WERI-Rb-1 (cell line): ENCODE measurements around the gene ACBD5.

Experiments
- DNase-seq: peaks from one replicate; pipeline ENCODE4 v3.0.0-alpha.2; 2020
- H3K27ac ChIP-seq: fragments of 250-450 bp; sonication (Bioruptor Pico); 2 replicates; pipeline ENCODE4 v1.5.1; 2020; ENCODE audit warnings: mild to moderate bottlenecking, moderate library complexity
- H3K27me3 ChIP-seq: fragments of 250-450 bp; sonication (Bioruptor Pico); 2 replicates; pipeline ENCODE4 v1.5.1; 2021; ENCODE audit warnings: mild to moderate bottlenecking, low read depth, moderate library complexity; ENCODE audit not compliant: insufficient read depth, severe bottlenecking
- H3K36me3 ChIP-seq: fragments of 250-450 bp; sonication (Bioruptor Pico); 2 replicates; pipeline ENCODE4 v1.5.1; 2020; ENCODE audit warnings: mild to moderate bottlenecking, moderate library complexity
- H3K4me3 ChIP-seq: 2 replicates; pipeline ENCODE4 v1.5.1; 2011; ENCODE audit warnings: low read depth, mild to moderate bottlenecking, control low read depth, low read length
- H3K9me3 ChIP-seq: fragments of 250-450 bp; sonication (Bioruptor Pico); 2 replicates; pipeline ENCODE4 v1.5.1; 2021; ENCODE audit warnings: mild to moderate bottlenecking, moderate library complexity; ENCODE audit not compliant: severe bottlenecking
- CTCF ChIP-seq: IDR thresholded peaks from 2 replicates; pipeline ENCODE4 v1.5.1; 2011; ENCODE audit warnings: low read depth, mild to moderate bottlenecking, control low read depth, inconsistent platforms, low read length

Gene ACBD5

DNA sequence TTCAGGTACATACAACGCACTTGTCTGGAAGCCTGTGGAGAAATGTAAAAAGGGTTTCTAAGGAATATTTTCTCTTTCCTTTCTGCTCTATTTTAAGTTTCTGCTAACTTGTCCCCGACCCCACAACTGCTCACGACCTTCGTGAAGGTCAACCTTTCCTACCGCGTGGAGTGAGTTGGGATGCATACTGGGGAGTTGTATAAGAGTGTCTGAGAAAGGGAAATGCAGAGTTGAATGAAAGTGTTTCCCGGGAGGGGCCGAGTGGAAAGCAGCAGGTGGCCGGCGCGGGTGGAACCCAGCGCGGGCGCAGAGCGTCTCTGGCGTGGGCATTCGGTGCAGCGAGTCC is 17.9 kb upstream of the ACBD5 start:
- no peak for TF ChIP-seq CTCF
- Histone ChIP-seq H3K9me3 (no peaks in the 10 kb centered on the region), H3K4me3 (no peak overlapping the region)

DNA sequence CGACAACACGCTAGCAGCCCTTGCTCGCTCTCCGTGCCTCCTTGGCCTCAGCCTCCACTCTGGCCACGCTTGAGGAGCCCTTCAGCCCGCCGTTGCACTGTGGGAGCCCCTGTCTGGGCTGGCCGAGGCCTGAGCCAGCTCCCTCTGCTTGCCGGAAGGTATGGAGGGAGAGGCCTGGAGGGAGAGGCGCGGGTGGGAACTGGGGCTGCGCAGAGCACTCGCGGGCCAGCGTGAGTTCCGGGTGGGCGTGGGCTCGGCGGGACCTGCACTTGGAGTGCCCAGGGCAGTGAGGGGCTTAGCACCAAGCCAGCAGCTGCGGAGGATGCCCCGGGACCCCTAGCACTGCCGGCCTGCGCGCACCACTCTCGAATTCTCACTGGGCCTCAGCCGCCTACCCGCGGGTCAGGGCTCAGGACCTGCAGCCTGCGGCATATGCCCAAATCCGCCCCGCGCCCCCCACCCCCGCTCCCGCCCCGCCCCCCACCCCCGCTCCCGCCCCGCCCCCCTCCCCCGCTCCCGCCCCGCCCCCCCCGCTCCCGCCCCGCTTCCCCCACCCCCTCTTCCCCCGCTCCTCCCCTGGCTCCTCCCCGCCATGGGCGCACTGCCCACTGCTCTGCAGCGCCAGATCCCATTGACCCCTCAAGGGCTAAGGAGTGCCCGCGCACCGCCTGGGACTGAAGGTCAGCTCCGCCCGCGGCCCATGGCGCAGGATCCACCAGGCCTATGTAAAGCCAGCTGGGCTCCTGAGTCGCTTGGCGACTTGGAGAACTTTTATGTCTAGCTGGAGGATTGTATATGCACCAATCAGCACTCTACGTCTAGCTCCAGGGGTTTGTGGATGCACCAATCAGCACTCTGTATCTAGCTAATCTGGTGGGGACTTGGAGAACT is 15.9 kb upstream of the ACBD5 start:
- no peak for TF ChIP-seq CTCF
- Histone ChIP-seq H3K4me3 (no peak overlapping the region), H3K9me3 (no peaks in the 10 kb centered on the region), H3K36me3 (no peaks in the 10 kb centered on the region), H3K27ac (no peak overlapping the region), H3K27me3 (no peaks in the 10 kb centered on the region)
- DNase-seq = no peak

More for the DNA sequence above, 17.9 kb upstream of the ACBD5 start:
- DNase-seq = no peak
- no peaks in the 10 kb centered on the region for H3K36me3 ChIP-seq
- no peaks in the 10 kb centered on the region for H3K27me3 ChIP-seq
- no peak overlapping the region for H3K27ac ChIP-seq

GRCh38 chr10:27253576-27253975 is 13.0 kb upstream of the ACBD5 start:
- TF ChIP-seq CTCF = no peak
- DNase-seq = no peak
- Histone ChIP-seq H3K27me3 (no peaks in the 10 kb centered on the region), H3K36me3 (no peaks in the 10 kb centered on the region), H3K4me3 (no peak overlapping the region), H3K27ac (no peak overlapping the region), H3K9me3 (no peaks in the 10 kb centered on the region)

- H3K4me3 ChIP-seq = no peak overlapping the region
- H3K36me3 ChIP-seq = no peaks in the 10 kb centered on the region
- H3K9me3 ChIP-seq = no peaks in the 10 kb centered on the region
- no peak for TF ChIP-seq CTCF
- no peak overlapping the region for H3K27ac ChIP-seq
- no peaks in the 10 kb centered on the region for H3K27me3 ChIP-seq
- no peak for DNase-seq
Observed at GRCh38 chr10:27252267-27253000, 11.8 kb upstream of the ACBD5 start.

- no peaks in the 10 kb centered on the region for H3K36me3 ChIP-seq
- H3K27me3 ChIP-seq = no peaks in the 10 kb centered on the region
- no peak for TF ChIP-seq CTCF
- DNase-seq = no peak
- H3K4me3 ChIP-seq = no peak overlapping the region
- no peaks in the 10 kb centered on the region for H3K9me3 ChIP-seq
- no peak overlapping the region for H3K27ac ChIP-seq
Observed at GRCh38 chr10:27251554-27251953, 11.0 kb upstream of the ACBD5 start.
